ENCODE data around the gene FREM3.
"Not testable (repeated sequence)": the region's sequence is repeated elsewhere in the genome, so short reads cannot be mapped to it uniquely, and the experiment has no call there.

FREM3 gene

GRCh38 chr4:143713553-143713952 lies 13.1 kb upstream of the FREM3 start:
- Histone ChIP-seq H3K4me1 (ENCODE audit: control insufficient read depth, insufficient read depth, low read length) (no peaks in the 10 kb centered on the region), H3K27ac (ENCODE audit: low read length) (no peak overlapping the region), H3K27me3 (ENCODE audit: control insufficient read depth in 1 of 2, insufficient read depth in 2 of 2, low read length in 2 of 2) (no peaks in the 10 kb centered on the region), H3K4me3 (ENCODE audit: low read length in 2 of 2) (no peak overlapping the region), H3K9ac (ENCODE audit: low read length in 2 of 2) (no peak overlapping the region), H3K36me3 (ENCODE audit: control insufficient read depth in 2 of 2, insufficient read depth in 2 of 2, low read length in 2 of 2) (no peaks in the 10 kb centered on the region), H3K9me3 (ENCODE audit: control insufficient read depth in 2 of 2, low read length in 2 of 2) (no peaks in the 10 kb centered on the region)

- H3K27ac ChIP-seq (ENCODE audit: low read length), result no peak overlapping the region
- no peaks in the 10 kb centered on the region for H3K36me3 ChIP-seq (ENCODE audit: control insufficient read depth in 2 of 2, insufficient read depth in 2 of 2, low read length in 2 of 2)
- H3K4me3 ChIP-seq (ENCODE audit: low read length in 2 of 2), result no peak overlapping the region
- H3K4me1 ChIP-seq (ENCODE audit: control insufficient read depth, insufficient read depth, low read length), result no peaks in the 10 kb centered on the region
- H3K9ac ChIP-seq (ENCODE audit: low read length in 2 of 2), result no peak overlapping the region
- no peaks in the 10 kb centered on the region for H3K27me3 ChIP-seq (ENCODE audit: control insufficient read depth in 1 of 2, insufficient read depth in 2 of 2, low read length in 2 of 2)
- no peaks in the 10 kb centered on the region for H3K9me3 ChIP-seq (ENCODE audit: control insufficient read depth in 2 of 2, low read length in 2 of 2)
Observed at GRCh38 chr4:143712155-143712550, 11.7 kb upstream of the FREM3 start.

- Histone ChIP-seq H3K9me3 (ENCODE audit: control insufficient read depth in 2 of 2, low read length in 2 of 2) (no peaks in the 10 kb centered on the region), H3K27me3 (ENCODE audit: control insufficient read depth in 1 of 2, insufficient read depth in 2 of 2, low read length in 2 of 2) (no peaks in the 10 kb centered on the region), H3K27ac (ENCODE audit: low read length) (no peak overlapping the region), H3K4me3 (ENCODE audit: low read length in 2 of 2) (no peak overlapping the region), H3K4me1 (ENCODE audit: control insufficient read depth, insufficient read depth, low read length) (no peaks in the 10 kb centered on the region), H3K9ac (ENCODE audit: low read length in 2 of 2) (no peak overlapping the region), H3K36me3 (ENCODE audit: control insufficient read depth in 2 of 2, insufficient read depth in 2 of 2, low read length in 2 of 2) (no peaks in the 10 kb centered on the region)
Observed at GRCh38 chr4:143711543-143712154, 11.2 kb upstream of the FREM3 start.

GRCh38 chr4:143701365-143701764 lies 890 bp upstream of the FREM3 start:
- Histone ChIP-seq H3K4me3 (ENCODE audit: low read length in 2 of 2) (no peak overlapping the region), H3K27me3 (ENCODE audit: control insufficient read depth in 1 of 2, insufficient read depth in 2 of 2, low read length in 2 of 2) (peaks cover 36 to 42% of the 10 kb centered on the region in 2 donors), H3K36me3 (ENCODE audit: control insufficient read depth in 2 of 2, insufficient read depth in 2 of 2, low read length in 2 of 2) (no peaks in the 10 kb centered on the region), H3K9me3 (ENCODE audit: control insufficient read depth in 2 of 2, low read length in 2 of 2) (no peaks in the 10 kb centered on the region), H3K9ac (ENCODE audit: low read length in 2 of 2) (no peak overlapping the region), H3K27ac (ENCODE audit: low read length) (no peak overlapping the region), H3K4me1 (ENCODE audit: control insufficient read depth, insufficient read depth, low read length) (peaks cover 18% of the 10 kb centered on the region)

GRCh38 chr4:143700046-143700415 lies 444 bp downstream of the FREM3 start:
- no peak overlapping the region for H3K27ac ChIP-seq (ENCODE audit: low read length)
- peaks cover 36 to 42% of the 10 kb centered on the region in 2 donors for H3K27me3 ChIP-seq (ENCODE audit: control insufficient read depth in 1 of 2, insufficient read depth in 2 of 2, low read length in 2 of 2)
- no peaks in the 10 kb centered on the region for H3K9me3 ChIP-seq (ENCODE audit: control insufficient read depth in 2 of 2, low read length in 2 of 2)
- H3K4me3 ChIP-seq (ENCODE audit: low read length in 2 of 2), result peak overlapping the region; percentile 52 to 70
- H3K9ac ChIP-seq (ENCODE audit: low read length in 2 of 2), result no peak overlapping the region
- H3K4me1 ChIP-seq (ENCODE audit: control insufficient read depth, insufficient read depth, low read length), result peaks cover 18% of the 10 kb centered on the region
- no peaks in the 10 kb centered on the region for H3K36me3 ChIP-seq (ENCODE audit: control insufficient read depth in 2 of 2, insufficient read depth in 2 of 2, low read length in 2 of 2)

- no peak overlapping the region for H3K9ac ChIP-seq (ENCODE audit: low read length in 2 of 2)
- H3K4me1 ChIP-seq (ENCODE audit: control insufficient read depth, insufficient read depth, low read length), result peaks cover 18% of the 10 kb centered on the region
- peak overlapping the region; percentile 52 to 70 for H3K4me3 ChIP-seq (ENCODE audit: low read length in 2 of 2)
Observed at GRCh38 chr4:143699331-143700045, 987 bp downstream of the FREM3 start.

GRCh38 chr4:143693856-143694255 lies 6.6 kb downstream of the FREM3 start:
- Histone ChIP-seq H3K36me3 (ENCODE audit: control insufficient read depth in 2 of 2, insufficient read depth in 2 of 2, low read length in 2 of 2) (no peaks in the 10 kb centered on the region), H3K9ac (ENCODE audit: low read length in 2 of 2) (no peak overlapping the region), H3K9me3 (ENCODE audit: control insufficient read depth in 2 of 2, low read length in 2 of 2) (no peaks in the 10 kb centered on the region), H3K4me1 (ENCODE audit: control insufficient read depth, insufficient read depth, low read length) (no peaks in the 10 kb centered on the region), H3K27me3 (ENCODE audit: control insufficient read depth in 1 of 2, insufficient read depth in 2 of 2, low read length in 2 of 2) (peaks cover 18 to 19% of the 10 kb centered on the region in 2 donors), H3K27ac (ENCODE audit: low read length) (no peak overlapping the region), H3K4me3 (ENCODE audit: low read length in 2 of 2) (no peak overlapping the region)

More at GRCh38 chr4:143699331-143700045, 987 bp downstream of the FREM3 start:
- peaks cover 36 to 42% of the 10 kb centered on the region in 2 donors for H3K27me3 ChIP-seq (ENCODE audit: control insufficient read depth in 1 of 2, insufficient read depth in 2 of 2, low read length in 2 of 2)
- no peaks in the 10 kb centered on the region for H3K9me3 ChIP-seq (ENCODE audit: control insufficient read depth in 2 of 2, low read length in 2 of 2)
- H3K36me3 ChIP-seq (ENCODE audit: control insufficient read depth in 2 of 2, insufficient read depth in 2 of 2, low read length in 2 of 2), result no peaks in the 10 kb centered on the region
- H3K27ac ChIP-seq (ENCODE audit: low read length), result no peak overlapping the region

GRCh38 chr4:143692241-143692640 lies 8.2 kb downstream of the FREM3 start:
- H3K27me3 ChIP-seq (ENCODE audit: control insufficient read depth in 1 of 2, insufficient read depth in 2 of 2, low read length in 2 of 2), result peaks cover 6% of the 10 kb centered on the region in 2 donors
- H3K9me3 ChIP-seq (ENCODE audit: control insufficient read depth in 2 of 2, low read length in 2 of 2), result no peaks in the 10 kb centered on the region
- no peak overlapping the region for H3K4me3 ChIP-seq (ENCODE audit: low read length in 2 of 2)
- no peak overlapping the region for H3K27ac ChIP-seq (ENCODE audit: low read length)
- no peaks in the 10 kb centered on the region for H3K4me1 ChIP-seq (ENCODE audit: control insufficient read depth, insufficient read depth, low read length)
- no peak overlapping the region for H3K9ac ChIP-seq (ENCODE audit: low read length in 2 of 2)
- no peaks in the 10 kb centered on the region for H3K36me3 ChIP-seq (ENCODE audit: control insufficient read depth in 2 of 2, insufficient read depth in 2 of 2, low read length in 2 of 2)

- H3K27ac ChIP-seq (ENCODE audit: low read length), result no peak overlapping the region
- H3K9ac ChIP-seq (ENCODE audit: low read length in 2 of 2), result no peak overlapping the region
- no peaks in the 10 kb centered on the region for H3K9me3 ChIP-seq (ENCODE audit: control insufficient read depth in 2 of 2, low read length in 2 of 2)
- H3K36me3 ChIP-seq (ENCODE audit: control insufficient read depth in 2 of 2, insufficient read depth in 2 of 2, low read length in 2 of 2), result no peaks in the 10 kb centered on the region
- H3K4me3 ChIP-seq (ENCODE audit: low read length in 2 of 2), result no peak overlapping the region
- H3K4me1 ChIP-seq (ENCODE audit: control insufficient read depth, insufficient read depth, low read length), result no peaks in the 10 kb centered on the region
- no peaks in the 10 kb centered on the region for H3K27me3 ChIP-seq (ENCODE audit: control insufficient read depth in 1 of 2, insufficient read depth in 2 of 2, low read length in 2 of 2)
Observed at GRCh38 chr4:143679434-143679833, 21.0 kb downstream of the FREM3 start.

GRCh38 chr4:143673629-143674028 lies 26.8 kb downstream of the FREM3 start:
- H3K9me3 ChIP-seq (ENCODE audit: control insufficient read depth in 2 of 2, low read length in 2 of 2); H3K9ac ChIP-seq (ENCODE audit: low read length in 2 of 2); H3K4me3 ChIP-seq (ENCODE audit: low read length in 2 of 2); H3K27ac ChIP-seq (ENCODE audit: low read length); H3K4me1 ChIP-seq (ENCODE audit: control insufficient read depth, insufficient read depth, low read length); H3K27me3 ChIP-seq (ENCODE audit: control insufficient read depth in 1 of 2, insufficient read depth in 2 of 2, low read length in 2 of 2); H3K36me3 ChIP-seq (ENCODE audit: control insufficient read depth in 2 of 2, insufficient read depth in 2 of 2, low read length in 2 of 2): not testable (repeated sequence)

- Histone ChIP-seq H3K4me1 (ENCODE audit: control insufficient read depth, insufficient read depth, low read length) (no peaks in the 10 kb centered on the region), H3K27me3 (ENCODE audit: control insufficient read depth in 1 of 2, insufficient read depth in 2 of 2, low read length in 2 of 2) (no peaks in the 10 kb centered on the region), H3K9ac (ENCODE audit: low read length in 2 of 2) (no peak overlapping the region), H3K36me3 (ENCODE audit: control insufficient read depth in 2 of 2, insufficient read depth in 2 of 2, low read length in 2 of 2) (no peaks in the 10 kb centered on the region), H3K27ac (ENCODE audit: low read length) (no peak overlapping the region), H3K9me3 (ENCODE audit: control insufficient read depth in 2 of 2, low read length in 2 of 2) (no peaks in the 10 kb centered on the region), H3K4me3 (ENCODE audit: low read length in 2 of 2) (no peak overlapping the region)
Observed at GRCh38 chr4:143668930-143669552, 31.4 kb downstream of the FREM3 start.
